ENCODE measurements around the gene MAGI2.

GRCh38 chr7:79357101-79357500 is 96.4 kb downstream of the MAGI2 start:
- TF ChIP-seq CTCF (IDR thresholded peaks at IDR 0.05) (no peak), EP300 (IDR thresholded peaks at IDR 0.05) (no peak), POLR2A (IDR thresholded peaks at IDR 0.05) (no peak)

Measured in ovary (tissue), 3 donors.